Neural progenitor cell (in vitro differentiated cells): Measurements from ENCODE around the gene MTMR12.

Source experiments
- EZH2 ChIP-seq: fragments of 200-600 bp; sonication (generic); IDR thresholded peaks from 2 replicates; pipeline ENCODE4 v1.6.1; 2017; ENCODE audit warnings: antibody characterized with exemption, mild to moderate bottlenecking, moderate library complexity
- TF ChIP-seq, protein P1 (sequence below): fragments of 200-600 bp; sonication (generic); IDR thresholded peaks from 2 replicates; pipeline ENCODE4 v1.5.1; 2017; ENCODE audit warnings: antibody characterized with exemption, mild to moderate bottlenecking

DNA sequence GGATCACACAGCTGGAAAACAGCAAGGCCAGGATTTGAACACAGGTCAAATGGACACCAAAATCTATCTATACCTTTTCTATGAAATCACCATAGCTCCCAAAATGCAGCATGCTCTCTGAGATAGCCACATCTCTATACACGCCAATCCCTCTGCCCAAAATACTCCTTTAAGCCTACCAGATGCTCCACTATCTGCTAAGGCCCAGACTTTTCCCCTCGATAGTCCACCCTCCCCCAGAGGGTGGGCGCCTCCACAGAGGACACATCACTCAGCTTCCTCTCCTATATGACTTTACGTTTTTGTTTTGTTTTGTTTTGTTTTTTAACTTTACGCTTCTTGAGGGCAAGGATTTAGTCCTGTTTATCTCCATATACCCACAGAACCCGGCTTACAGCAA lies 46.8 kb downstream of the MTMR12 start:
- TF ChIP-seq, protein P1, sequence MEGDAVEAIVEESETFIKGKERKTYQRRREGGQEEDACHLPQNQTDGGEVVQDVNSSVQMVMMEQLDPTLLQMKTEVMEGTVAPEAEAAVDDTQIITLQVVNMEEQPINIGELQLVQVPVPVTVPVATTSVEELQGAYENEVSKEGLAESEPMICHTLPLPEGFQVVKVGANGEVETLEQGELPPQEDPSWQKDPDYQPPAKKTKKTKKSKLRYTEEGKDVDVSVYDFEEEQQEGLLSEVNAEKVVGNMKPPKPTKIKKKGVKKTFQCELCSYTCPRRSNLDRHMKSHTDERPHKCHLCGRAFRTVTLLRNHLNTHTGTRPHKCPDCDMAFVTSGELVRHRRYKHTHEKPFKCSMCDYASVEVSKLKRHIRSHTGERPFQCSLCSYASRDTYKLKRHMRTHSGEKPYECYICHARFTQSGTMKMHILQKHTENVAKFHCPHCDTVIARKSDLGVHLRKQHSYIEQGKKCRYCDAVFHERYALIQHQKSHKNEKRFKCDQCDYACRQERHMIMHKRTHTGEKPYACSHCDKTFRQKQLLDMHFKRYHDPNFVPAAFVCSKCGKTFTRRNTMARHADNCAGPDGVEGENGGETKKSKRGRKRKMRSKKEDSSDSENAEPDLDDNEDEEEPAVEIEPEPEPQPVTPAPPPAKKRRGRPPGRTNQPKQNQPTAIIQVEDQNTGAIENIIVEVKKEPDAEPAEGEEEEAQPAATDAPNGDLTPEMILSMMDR = no peak
- TF ChIP-seq EZH2 = no peak
